Lung (tissue), 12 donors: ENCODE measurements around the gene PBX2. TPM values are rescaled to one million over a fixed set of nuclear protein-coding genes. Genes with fewer than 3 reads are reported as not detected.

Experiments
- ATAC-seq: fragments of 200-7000 bp; cut with Tn5 transposase; one replicate; pipeline ENCODE4 v1.9.1; 2020; ENCODE audit warnings: moderate number of reproducible peaks; ENCODE audit not compliant: insufficient read depth, low FRiP score
- DNase-seq, 3 donors: peaks; one replicate each; pipeline ENCODE4 v3.0.0-alpha.2; 2013 to 2017
- H3K27ac ChIP-seq, 2 donors: one replicate each; pipeline ENCODE4 v1.5.1; 2013; ENCODE audit warnings: mild to moderate bottlenecking in 2 of 2, moderate library complexity in 2 of 2, control low read depth in 1 of 2, inconsistent platforms in 1 of 2, low read depth in 1 of 2, low read length in 1 of 2
- H3K27me3 ChIP-seq, 3 donors: one replicate each; pipeline ENCODE4 v1.5.1; 2013; ENCODE audit warnings: low read length in 2 of 3; ENCODE audit not compliant: control insufficient read depth in 3 of 3, insufficient read depth in 3 of 3
- H3K36me3 ChIP-seq, 4 donors: one replicate each; pipeline ENCODE4 v1.5.1; 2013; ENCODE audit warnings: low read length in 4 of 4, mild to moderate bottlenecking in 1 of 4, moderate library complexity in 1 of 4; ENCODE audit not compliant: control insufficient read depth in 4 of 4, insufficient read depth in 4 of 4
- H3K4me1 ChIP-seq, 5 donors: one replicate each; pipeline ENCODE4 v1.5.1; 2013; ENCODE audit warnings: low read length in 5 of 5, mild to moderate bottlenecking in 2 of 5, moderate library complexity in 1 of 5; ENCODE audit not compliant: control insufficient read depth in 5 of 5, insufficient read depth in 5 of 5
- H3K4me3 ChIP-seq: one replicate; pipeline ENCODE4 v1.5.1; 2013; ENCODE audit warnings: mild to moderate bottlenecking, control low read depth, moderate library complexity
- H3K9ac ChIP-seq, 2 donors: one replicate each; pipeline ENCODE4 v1.5.1; 2013; ENCODE audit warnings: low read length in 2 of 2, control low read depth in 1 of 2; ENCODE audit not compliant: insufficient read depth in 1 of 2
- H3K9me3 ChIP-seq, 4 donors: one replicate each; pipeline ENCODE4 v1.5.1; 2013; ENCODE audit warnings: low read length in 3 of 4, mild to moderate bottlenecking in 1 of 4, moderate library complexity in 1 of 4; ENCODE audit not compliant: control insufficient read depth in 4 of 4, insufficient read depth in 3 of 4
- WGBS, 2 donors: extraction: QIAGEN DNeasy Blood & Tissue Kit; methylation state at CpG; one replicate each; pipeline ENCODE4 v1.1.7; 2013; 5-methylcytosine and 5-hydroxymethylcytosine counted together
- polyA plus RNA-seq, 2 donors: library from polyadenylated mRNA; stranded (reverse); fragments of 200-250 nt; gene quantifications; one replicate each; pipeline ENCODE4 v1.2.1, GENCODE V29; 2013
- total RNA-seq, 2 donors: library from RNA; depleted of rRNA in 1 of 2; stranded (reverse); fragments of >200 nt in 1 of 2; gene quantifications; one replicate each; pipeline ENCODE4 v1.2.1, GENCODE V29; 2014 to 2021
- TF ChIP-seq, protein P1 (sequence below): IDR thresholded peaks from 2 replicates; pipeline ENCODE4 v1.5.1; 2012; ENCODE audit warnings: mild to moderate bottlenecking; ENCODE audit errors: control extremely low read depth, extremely low read depth
- donor health status: control.
- donor health status: control.
- donor health status: Bipolar disorder and iron deficiency.
- donor health status: healthy.
- donor health status: DM: yes; HTN: yes; CAD: no.

The PBX2 gene
- total and polyA plus RNA-seq, 4 donors, result 56.0 to 128 (median 85.9) TPM

DNA sequence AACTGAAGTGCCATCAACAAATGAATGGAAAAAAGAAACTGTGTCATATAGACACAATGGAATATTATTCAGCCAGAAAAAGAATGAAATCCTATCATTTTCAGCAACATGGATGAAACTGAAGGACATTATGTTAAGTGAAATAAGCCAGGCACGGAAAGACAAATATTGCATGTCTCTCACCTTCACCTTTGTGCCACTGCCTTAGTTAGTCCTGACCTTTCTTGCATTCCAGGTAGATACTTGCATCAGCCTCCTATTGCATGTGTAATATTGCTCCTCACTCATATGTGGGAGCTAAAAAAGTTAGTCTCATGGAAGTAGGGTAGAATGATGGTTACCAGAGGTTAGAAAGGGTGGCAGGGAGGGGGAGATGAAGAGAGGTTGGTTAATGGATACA is 19.0 kb upstream of the PBX2 start:
- H3K9me3 ChIP-seq, result no peaks in the 10 kb centered on the region
- H3K4me3 ChIP-seq, result no peak overlapping the region
- no peaks in the 10 kb centered on the region for H3K4me1 ChIP-seq
- H3K27me3 ChIP-seq, result no peaks in the 10 kb centered on the region
- no peak for ATAC-seq
- 86 to 94% methylated on average over 1 of the region's 1 CpG for WGBS, 2 donors
- no peak overlapping the region for H3K9ac ChIP-seq
- peaks cover 0 to 2% (median 0%) of the 10 kb centered on the region in 4 donors for H3K36me3 ChIP-seq
- TF ChIP-seq, protein P1, sequence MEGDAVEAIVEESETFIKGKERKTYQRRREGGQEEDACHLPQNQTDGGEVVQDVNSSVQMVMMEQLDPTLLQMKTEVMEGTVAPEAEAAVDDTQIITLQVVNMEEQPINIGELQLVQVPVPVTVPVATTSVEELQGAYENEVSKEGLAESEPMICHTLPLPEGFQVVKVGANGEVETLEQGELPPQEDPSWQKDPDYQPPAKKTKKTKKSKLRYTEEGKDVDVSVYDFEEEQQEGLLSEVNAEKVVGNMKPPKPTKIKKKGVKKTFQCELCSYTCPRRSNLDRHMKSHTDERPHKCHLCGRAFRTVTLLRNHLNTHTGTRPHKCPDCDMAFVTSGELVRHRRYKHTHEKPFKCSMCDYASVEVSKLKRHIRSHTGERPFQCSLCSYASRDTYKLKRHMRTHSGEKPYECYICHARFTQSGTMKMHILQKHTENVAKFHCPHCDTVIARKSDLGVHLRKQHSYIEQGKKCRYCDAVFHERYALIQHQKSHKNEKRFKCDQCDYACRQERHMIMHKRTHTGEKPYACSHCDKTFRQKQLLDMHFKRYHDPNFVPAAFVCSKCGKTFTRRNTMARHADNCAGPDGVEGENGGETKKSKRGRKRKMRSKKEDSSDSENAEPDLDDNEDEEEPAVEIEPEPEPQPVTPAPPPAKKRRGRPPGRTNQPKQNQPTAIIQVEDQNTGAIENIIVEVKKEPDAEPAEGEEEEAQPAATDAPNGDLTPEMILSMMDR, result no peak
- DNase-seq, result no peak
- no peak overlapping the region for H3K27ac ChIP-seq

GRCh38 chr6:32204268-32204715 is 14.3 kb upstream of the PBX2 start:
- no peaks in the 10 kb centered on the region for H3K27me3 ChIP-seq
- TF ChIP-seq, protein P1, result no peak
- ATAC-seq (no peak), DNase-seq (no peak)
- 90% methylated on average over 3 of the region's 3 CpGs for WGBS, 2 donors
- H3K4me1 ChIP-seq, result no peaks in the 10 kb centered on the region
- H3K9ac ChIP-seq, result no peak overlapping the region
- H3K4me3 ChIP-seq, result no peak overlapping the region
- H3K27ac ChIP-seq, result no peak overlapping the region
- peaks cover 0 to 4% (median 0%) of the 10 kb centered on the region in 4 donors for H3K36me3 ChIP-seq
- peaks cover 0 to 2% (median 0%) of the 10 kb centered on the region in 4 donors for H3K9me3 ChIP-seq

GRCh38 chr6:32203426-32204267 is 13.6 kb upstream of the PBX2 start:
- Histone ChIP-seq H3K9me3 (peaks cover 0 to 2% (median 0%) of the 10 kb centered on the region in 4 donors), H3K36me3 (peaks cover 0 to 4% (median 0%) of the 10 kb centered on the region in 4 donors), H3K27ac (no peak overlapping the region), H3K4me3 (no peak overlapping the region), H3K9ac (no peak overlapping the region), H3K27me3 (no peaks in the 10 kb centered on the region), H3K4me1 (no peaks in the 10 kb centered on the region)
- TF ChIP-seq, protein P1, result no peak
- no peak for ATAC-seq
- WGBS, 2 donors, result 82 to 90% methylated on average over 9 of the region's 9 CpGs
- DNase-seq, result no peak
